ENCODE data around the gene NELL2.

Gene NELL2

GRCh38 chr12:44603701-44604100, 272.4 kb downstream of the NELL2 start:
- DNase-seq, result no peak

DNA sequence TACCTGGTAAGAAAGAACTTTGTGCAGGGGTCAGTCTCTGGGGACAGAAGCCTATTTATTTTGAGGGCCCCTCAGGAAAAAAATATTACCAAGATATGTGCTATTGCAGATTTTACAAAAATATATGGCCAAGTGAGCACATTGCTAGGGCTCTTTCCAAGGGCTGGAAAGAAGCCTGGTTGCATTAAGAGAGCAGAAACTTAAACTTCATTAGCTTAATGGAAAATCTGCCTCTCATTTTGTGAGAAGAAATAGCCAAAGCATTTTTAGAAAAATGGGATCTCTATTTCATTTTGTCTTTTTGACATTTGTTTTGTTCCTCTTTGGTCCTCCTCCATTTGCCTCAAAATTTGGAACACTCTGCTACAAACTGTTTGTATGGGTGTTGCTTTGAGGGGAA, 283.5 kb downstream of the NELL2 start:
- no peak for DNase-seq

GRCh38 chr12:44589697-44590096, 286.4 kb downstream of the NELL2 start:
- no peak for DNase-seq

- no peak for DNase-seq
Observed at GRCh38 chr12:44588651-44589050, 287.5 kb downstream of the NELL2 start.

DNA sequence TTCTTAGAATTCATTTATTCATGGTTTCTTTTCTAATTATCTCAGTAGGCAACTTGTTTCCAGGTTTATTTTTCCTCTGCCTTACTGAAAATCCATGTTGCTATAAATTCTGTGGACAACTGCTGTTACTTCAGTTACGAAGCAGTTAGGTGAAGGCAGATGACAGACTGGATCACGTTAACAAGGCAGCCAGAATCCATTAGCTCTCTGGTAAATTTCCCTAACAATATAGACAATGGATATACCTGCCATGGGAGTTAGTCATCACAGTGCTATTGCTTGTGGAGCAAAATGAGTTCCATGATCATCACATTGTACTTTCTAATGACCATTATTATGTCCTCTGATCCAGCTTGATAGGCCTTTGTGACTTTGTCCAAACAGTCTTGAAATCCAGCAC, 291.5 kb downstream of the NELL2 start:
- DNase-seq, result no peak

DNA sequence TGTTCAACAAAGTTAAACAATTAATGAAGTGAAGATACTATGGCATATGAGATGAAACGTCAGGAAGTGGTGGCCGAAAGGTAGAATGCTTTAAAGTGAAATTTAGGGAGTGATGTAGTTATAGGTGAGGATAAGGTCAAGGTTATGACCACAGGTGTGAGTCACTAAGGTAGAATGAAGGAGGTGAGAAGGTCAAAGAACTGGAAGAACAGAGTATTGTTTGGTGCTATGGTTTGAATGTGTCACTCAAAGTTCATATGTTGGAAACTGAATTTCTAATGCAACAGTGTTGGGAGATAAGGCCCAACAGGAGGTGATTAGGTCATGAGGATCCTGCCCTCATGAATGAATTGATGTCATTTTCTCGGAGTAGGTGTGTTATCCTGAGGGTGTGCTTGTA, 293.6 kb downstream of the NELL2 start:
- no peak for DNase-seq

- no peak for DNase-seq
Observed at GRCh38 chr12:44581642-44582242, 294.4 kb downstream of the NELL2 start.

DNA sequence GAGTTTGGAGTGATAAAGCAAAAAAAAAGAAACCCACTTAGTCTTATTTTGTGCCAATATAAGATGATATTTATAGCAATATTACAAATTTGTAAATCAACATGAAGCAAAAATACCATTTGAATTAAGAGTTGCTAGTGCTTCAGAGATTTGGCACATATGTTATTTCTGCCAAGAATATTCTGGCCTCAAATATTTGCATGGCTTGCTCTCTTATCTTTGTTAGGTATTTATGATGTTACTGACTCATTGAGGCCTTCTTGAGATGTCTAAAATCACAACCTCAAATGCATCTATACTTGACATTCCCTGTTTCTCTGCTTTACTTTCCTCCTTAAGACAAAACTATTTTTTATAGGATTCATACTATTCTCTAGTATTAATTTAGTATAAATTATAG, 301.5 kb downstream of the NELL2 start:
- no peak for DNase-seq

- no peak for DNase-seq
Observed at GRCh38 chr12:44573723-44574122, 302.4 kb downstream of the NELL2 start.

DNA sequence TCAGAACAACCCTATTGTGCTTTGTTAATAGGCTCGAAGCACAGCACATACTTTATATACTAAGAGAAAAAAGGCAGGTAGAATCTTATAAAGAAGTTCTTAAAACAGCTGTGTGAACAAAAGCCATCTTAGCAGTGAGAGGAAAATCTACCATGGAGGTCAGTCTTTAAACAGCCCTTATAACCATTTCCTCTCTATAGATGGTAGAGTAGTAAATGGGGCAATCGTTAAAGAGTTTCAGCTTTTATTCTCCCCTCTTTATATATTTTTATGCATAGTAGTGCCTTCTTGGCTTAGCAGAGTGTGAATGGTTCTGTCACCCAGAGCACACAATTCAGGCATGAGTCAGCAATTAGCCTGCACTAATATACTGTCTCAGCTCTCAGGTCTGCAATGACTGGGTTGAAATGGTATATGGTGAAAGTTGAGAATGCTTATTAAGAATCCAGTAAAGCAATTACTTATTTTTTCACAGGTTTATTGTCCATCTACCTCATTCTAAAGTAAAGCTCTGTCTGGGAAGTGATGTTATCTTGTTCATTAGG, 305.0 kb downstream of the NELL2 start:
- no peak for DNase-seq

- no peak for DNase-seq
Observed at GRCh38 chr12:44570036-44570583, 306.0 kb downstream of the NELL2 start.

DNA sequence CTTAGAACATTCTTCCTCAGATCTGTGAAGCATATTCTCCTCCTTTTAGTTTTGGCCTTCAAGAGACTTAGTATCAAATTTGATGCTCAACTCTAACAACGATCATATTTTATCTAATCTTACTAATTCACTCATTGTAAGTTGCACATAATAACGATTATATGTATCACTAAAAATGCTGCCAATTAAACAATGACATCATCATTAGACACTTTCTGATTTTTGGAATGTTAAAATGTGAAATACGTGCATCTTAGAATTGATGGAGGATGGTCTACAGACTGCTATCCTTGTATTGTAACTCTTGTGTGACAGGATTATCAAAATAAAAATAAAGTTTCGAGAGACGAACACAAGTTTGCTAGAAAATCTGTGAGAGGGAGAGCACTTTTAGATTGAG, 311.0 kb downstream of the NELL2 start:
- DNase-seq, result no peak

DNA sequence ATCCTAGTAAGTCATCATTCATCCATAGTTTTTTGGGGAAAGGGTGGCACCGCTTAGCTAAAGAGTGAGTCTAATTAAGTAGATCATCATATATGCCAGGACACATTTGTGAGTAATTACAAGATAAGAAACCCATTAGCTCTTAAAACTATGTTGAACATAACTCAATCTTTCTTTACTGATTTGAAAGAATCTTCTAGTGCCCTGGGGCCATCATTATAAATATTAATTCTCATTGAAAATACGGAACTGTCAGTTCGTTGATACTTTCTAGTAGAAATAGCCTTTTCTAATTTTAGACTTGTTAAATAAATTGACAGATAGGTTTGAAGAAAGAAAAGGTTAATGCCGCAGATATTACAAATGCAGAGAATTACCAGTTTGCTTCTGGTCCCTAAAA, 312.6 kb downstream of the NELL2 start:
- DNase-seq, result no peak

GRCh38 chr12:44558340-44559100, 317.6 kb downstream of the NELL2 start:
- no peak for DNase-seq

DNA sequence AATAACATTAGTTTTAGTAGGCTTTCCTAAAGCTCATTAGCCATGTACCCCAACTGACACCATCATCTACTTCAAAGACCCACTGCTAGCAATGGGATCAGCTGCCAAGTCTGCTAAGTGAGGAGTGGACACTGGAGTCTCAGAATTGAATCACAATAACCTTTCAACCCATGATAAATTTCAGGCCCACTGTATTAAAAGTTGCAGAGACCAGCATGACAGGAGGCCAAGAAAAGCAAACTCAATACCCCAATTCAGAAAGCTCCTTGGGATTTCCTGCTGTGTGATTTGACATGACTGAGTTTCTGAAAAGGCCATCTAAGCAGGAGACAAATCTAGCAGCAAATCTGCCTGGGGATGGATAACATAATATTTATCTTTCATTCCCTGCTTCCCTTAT, 320.7 kb downstream of the NELL2 start:
- DNase-seq, result no peak

DNA sequence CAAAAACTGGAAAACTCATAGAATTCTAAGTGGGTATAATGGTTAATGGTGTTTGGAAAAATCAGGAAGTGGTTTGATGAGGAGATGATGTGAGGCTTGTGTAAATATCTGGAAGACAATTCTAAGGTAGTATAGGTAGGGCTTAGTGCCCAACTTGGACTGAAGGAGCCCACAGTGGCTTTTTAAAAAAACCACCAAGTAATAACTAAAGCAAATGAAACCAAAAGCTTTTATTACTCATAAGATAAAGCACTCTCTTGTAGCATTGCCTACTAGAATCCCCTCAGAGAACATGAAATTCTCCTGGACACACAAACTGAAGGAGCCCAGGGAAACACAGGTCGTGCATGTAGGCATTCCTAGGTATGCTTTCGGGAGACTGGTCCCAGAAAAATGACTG, 324.5 kb downstream of the NELL2 start:
- no peak for DNase-seq

GRCh38 chr12:44550377-44550776, 325.7 kb downstream of the NELL2 start:
- no peak for DNase-seq

DNA sequence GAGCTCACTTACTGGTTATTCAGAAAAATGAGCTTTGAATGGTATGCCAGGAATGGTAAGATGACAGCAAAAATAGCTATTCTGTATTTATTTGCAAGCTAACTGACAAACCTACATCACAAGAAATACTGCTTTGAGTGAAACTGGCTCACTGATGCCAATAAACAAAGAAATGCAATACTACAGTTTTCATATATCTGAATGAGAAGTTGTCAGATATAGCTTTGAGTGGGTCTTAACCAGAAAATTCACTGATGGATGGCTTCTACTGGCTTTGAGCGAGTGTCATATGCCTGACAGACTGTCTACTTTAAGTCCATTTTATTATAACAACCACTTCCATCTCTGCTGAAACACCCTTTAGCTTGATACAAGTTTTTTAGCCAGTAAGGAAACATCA, 330.1 kb downstream of the NELL2 start:
- no peak for DNase-seq

DNA sequence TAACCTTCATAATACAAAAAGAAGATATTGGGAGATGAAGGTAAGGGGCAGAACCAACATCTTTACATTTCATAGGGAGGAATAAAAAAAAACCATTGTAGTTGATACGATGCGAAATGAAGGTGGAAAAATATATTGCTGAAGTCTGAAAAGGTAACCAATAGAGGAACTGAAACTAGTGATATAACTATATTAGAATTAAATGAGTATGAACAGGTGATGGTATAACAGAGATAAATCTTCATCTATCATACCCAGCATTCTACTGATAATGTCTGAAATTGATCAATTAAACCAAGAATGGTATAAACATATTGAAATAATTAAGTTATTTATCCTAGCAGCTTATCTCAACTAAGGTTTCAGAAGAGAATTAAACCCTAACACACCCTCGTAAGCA, 332.1 kb downstream of the NELL2 start:
- DNase-seq, result no peak

DNA sequence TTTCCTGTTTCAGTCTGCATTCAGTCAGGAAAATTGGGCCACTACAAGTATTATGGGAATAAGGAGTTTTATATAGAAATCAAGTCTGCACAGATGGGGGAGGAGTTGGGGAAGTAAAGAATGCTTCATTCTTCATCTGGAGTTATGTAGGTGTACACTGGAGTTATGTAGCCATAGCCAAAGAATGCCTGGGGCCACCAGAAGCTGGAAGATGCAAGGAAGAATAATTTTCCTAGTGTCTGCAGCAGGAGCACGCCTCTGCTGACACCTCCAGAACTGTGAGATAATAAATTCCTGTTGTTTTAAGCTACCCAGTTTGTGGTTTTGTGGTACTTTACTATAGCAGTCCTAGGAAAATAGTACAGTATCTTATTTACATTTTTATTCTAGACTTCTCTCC, 333.4 kb downstream of the NELL2 start:
- no peak for DNase-seq

DNA sequence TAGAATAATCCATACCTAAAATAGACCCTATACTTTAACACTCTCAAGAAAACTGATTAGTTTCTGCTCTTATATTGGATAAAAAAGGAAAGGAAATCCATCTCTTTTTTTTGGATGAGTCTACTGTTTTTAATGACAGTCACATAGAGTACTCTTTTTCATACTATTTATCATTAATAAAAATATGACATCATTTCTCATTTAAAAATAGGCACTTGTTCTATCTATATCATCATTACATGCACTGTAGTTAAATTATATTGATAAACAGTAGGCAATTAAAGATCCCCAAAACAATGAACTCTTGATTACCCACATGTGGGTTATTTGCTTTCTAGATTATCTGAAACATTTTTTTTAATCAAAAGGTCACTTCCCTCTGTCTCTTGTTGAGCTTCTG, 338.8 kb downstream of the NELL2 start:
- DNase-seq, result no peak

DNA sequence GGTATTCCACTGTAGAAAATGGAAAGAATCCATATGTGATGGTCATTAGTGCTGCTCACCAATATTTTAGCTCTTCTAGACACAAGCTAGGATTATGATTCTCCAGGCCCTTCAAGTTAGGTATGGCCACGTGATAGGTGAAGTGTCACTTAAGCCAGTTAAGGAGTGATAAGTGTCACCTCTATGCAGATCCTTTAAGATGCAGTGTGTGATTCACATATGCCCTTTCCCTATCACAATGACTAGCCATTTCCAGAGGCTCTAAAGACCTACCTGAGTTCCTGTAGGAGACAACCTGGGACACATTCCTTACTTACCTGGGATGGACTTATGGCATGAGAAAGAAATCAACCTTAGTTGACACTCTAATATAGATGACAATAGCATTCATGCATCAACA, 343.2 kb downstream of the NELL2 start:
- no peak for DNase-seq

DNA sequence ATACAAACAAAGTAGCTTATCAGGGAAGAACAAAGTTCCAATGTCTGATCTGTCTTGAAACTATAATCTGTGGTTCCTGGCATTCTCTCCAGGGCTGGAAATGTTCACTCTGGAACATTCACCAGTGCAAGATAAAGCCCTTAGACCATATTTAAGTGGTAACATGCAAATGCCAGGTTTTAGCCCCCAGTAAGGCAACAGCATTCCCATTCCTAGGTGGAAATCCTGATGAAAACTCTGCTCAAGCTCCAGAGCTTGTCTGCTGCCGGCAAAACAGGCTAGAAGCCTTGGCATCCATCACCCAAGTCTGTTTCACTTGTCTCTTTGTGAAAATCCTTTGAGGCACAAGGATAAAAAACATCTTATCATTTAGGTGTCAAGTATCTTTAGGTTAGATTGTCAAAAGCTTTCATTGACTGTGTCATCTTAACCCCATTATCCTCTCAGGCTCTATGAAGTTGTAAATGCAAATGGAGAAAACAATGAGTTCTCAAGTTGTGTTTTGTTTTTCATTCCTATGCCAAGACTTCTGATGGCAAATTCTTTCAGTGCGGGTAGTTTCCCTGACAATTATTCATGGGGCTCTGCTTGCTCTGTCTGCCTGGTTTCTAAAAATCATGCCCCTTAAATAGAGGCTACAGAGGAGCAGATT, 344.7 kb downstream of the NELL2 start:
- no peak for DNase-seq

Measured in T-helper 2 cell (primary cell).